Esophagus squamous epithelium (tissue), 5 donors: Measurements from ENCODE around the gene ZNF516. TPM values are rescaled to one million over a fixed set of nuclear protein-coding genes. Genes with fewer than 3 reads are reported as not detected.

Source experiments
- DNase-seq: peaks from one replicate; lab custom pipeline; 2025; lab: John Stamatoyannopoulos, UW
- H3K27ac ChIP-seq, 4 donors: fragments of 200-600 bp; sonication (generic); one replicate each; pipeline ENCODE4 v1.5.1; 2016 to 2019; ENCODE audit warnings: mild to moderate bottlenecking in 1 of 4
- H3K27me3 ChIP-seq, 4 donors: fragments of 200-600 bp; sonication (generic); 1 replicate in 3 of 4; 2 replicates in 1 of 4; pipeline versions ENCODE4 v1.5.1 to v1.6.0; 2017 to 2021; ENCODE audit warnings: antibody characterized with exemption in 1 of 4
- H3K36me3 ChIP-seq, 3 donors: fragments of 200-600 bp; sonication (generic); one replicate each; pipeline ENCODE4 v1.5.1; 2016 to 2019
- H3K4me1 ChIP-seq, 3 donors: fragments of 200-600 bp; sonication (generic); one replicate each; pipeline ENCODE4 v1.5.1; 2017 to 2019
- H3K4me3 ChIP-seq, 4 donors: fragments of 200-600 bp; sonication (generic); 1 replicate in 3 of 4; 2 replicates in 1 of 4; pipeline ENCODE4 v1.5.1; 2016 to 2019; ENCODE audit warnings: mild to moderate bottlenecking in 2 of 4, moderate library complexity in 1 of 4
- H3K9me3 ChIP-seq, 3 donors: fragments of 200-600 bp; sonication (generic); one replicate each; pipeline ENCODE4 v1.5.1; 2016 to 2019
- POLR2A ChIP-seq, 4 donors: fragments of 450-650 bp; IDR thresholded peaks; one replicate each; pipeline ENCODE4 v1.6.1; 2017; ENCODE audit warnings: antibody characterized with exemption in 4 of 4, mild to moderate bottlenecking in 4 of 4, moderate library complexity in 3 of 4
- whole genome bisulfite sequencing, 2 donors: methylation state at CpG; one replicate each; pipeline ENCODE4 v1.1.5; 2018; 5-methylcytosine and 5-hydroxymethylcytosine counted together
- intact Hi-C: fragments of 100-400 bp; cut with DNase I; formaldehyde crosslinking; loops from one replicate; pipeline ENCODE4 v1.15.0; 2022
- total RNA-seq, 4 donors: library from RNA; depleted of rRNA; stranded (reverse); fragments of >200 nt; gene quantifications; one replicate each; pipeline ENCODE4 v1.1.0, GENCODE V29; 2016
- TF ChIP-seq, protein P1 (sequence below), 6 experiments: fragments of 450-650 bp in 4 of 6; fragments of 200-600 bp in 2 of 6; sonication (generic) in 2 of 6; IDR thresholded peaks; one replicate each; pipeline ENCODE4 v1.5.1; 2016 to 2019; ENCODE audit warnings: antibody characterized with exemption in 6 of 6, mild to moderate bottlenecking in 4 of 6, moderate library complexity in 4 of 6
- donor health status: DM: yes; HTN: yes; CAD: no.

Gene ZNF516
- total RNA-seq, 4 donors from 2014 or later = 18.0 to 23.9 (median 19.2) TPM

DNA sequence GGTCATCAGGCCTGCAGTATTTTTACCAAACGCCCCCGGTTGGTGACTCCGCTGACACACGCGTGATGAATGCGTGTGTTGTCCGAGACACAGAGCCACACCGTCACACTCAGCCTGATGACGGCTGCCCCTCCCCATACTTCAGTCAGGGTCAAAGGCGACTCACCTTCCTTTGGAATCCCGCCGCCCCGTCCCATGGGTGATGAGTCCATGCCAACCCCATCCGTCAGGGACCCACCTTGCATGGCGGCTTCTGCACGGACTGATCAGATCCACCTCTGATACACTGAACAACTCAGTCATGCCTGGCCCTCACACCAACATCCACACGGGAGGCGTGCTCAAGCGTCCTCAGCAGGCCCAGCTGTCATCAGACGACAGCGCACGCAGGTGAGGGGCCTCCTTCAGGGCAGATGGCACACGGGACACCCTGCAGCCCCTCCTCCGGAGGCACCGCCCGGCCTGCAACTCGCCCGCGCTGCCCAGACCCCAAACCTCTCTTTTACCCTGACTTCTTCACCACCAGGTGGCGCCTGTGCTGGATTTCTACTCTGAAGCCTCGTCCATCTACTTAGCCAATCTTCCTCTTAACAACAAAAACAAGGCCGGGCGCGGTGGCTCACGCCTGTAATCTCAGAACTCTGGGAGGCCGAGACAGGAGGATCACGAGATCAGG lies 89.2 kb downstream of the ZNF516 start:
- no peak for DNase-seq
- intact Hi-C loops = no loop called here
- Histone ChIP-seq H3K4me3 (no peak overlapping the region), H3K9me3 (no peaks in the 10 kb centered on the region), H3K27ac (no peak overlapping the region), H3K36me3 (peaks cover 0 to 28% (median 0%) of the 10 kb centered on the region in 3 donors), H3K27me3 (no peaks in the 10 kb centered on the region), H3K4me1 (peaks cover 0 to 29% (median 0%) of the 10 kb centered on the region in 3 donors)
- 73 to 80% methylated on average over 26 to 28 of the region's 37 CpGs for WGBS, 2 donors
- TF ChIP-seq, protein P1, sequence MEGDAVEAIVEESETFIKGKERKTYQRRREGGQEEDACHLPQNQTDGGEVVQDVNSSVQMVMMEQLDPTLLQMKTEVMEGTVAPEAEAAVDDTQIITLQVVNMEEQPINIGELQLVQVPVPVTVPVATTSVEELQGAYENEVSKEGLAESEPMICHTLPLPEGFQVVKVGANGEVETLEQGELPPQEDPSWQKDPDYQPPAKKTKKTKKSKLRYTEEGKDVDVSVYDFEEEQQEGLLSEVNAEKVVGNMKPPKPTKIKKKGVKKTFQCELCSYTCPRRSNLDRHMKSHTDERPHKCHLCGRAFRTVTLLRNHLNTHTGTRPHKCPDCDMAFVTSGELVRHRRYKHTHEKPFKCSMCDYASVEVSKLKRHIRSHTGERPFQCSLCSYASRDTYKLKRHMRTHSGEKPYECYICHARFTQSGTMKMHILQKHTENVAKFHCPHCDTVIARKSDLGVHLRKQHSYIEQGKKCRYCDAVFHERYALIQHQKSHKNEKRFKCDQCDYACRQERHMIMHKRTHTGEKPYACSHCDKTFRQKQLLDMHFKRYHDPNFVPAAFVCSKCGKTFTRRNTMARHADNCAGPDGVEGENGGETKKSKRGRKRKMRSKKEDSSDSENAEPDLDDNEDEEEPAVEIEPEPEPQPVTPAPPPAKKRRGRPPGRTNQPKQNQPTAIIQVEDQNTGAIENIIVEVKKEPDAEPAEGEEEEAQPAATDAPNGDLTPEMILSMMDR (IDR thresholded peaks at IDR 0.05) = peak in 5 of 6 experiments; percentile 36 to 65 (median 55)
- TF ChIP-seq POLR2A (IDR thresholded peaks at IDR 0.05) = no peak

DNA sequence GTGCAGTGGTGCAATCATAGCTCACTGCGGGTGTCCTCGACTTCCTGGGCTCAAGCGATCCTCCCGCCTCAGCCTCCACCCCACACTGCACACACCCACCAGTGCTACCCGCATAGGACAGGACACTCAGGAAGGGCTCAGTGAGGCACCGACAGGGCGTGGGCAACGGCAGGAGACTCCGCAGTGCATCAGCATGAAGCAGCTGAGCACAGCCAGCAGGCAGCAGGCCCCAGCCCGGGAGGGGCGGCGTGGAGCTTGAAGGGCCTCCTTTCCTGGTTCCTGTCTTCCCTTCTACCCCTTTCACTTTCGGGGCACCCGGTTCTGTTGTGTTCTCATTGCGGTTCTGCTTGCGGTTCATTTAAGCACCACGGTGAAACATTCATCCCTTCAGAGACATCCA lies 89.8 kb downstream of the ZNF516 start:
- DNase-seq = no peak
- Histone ChIP-seq H3K27ac (no peak overlapping the region), H3K27me3 (no peaks in the 10 kb centered on the region), H3K9me3 (no peaks in the 10 kb centered on the region), H3K36me3 (peaks cover 0 to 28% (median 0%) of the 10 kb centered on the region in 3 donors), H3K4me3 (no peak overlapping the region), H3K4me1 (peaks cover 0 to 24% (median 0%) of the 10 kb centered on the region in 3 donors)
- 86 to 94% methylated on average over 5 to 11 of the region's 17 CpGs for WGBS, 2 donors
- TF ChIP-seq, protein P1 (IDR thresholded peaks at IDR 0.05) = no peak
- intact Hi-C loops = no loop called here

DNA sequence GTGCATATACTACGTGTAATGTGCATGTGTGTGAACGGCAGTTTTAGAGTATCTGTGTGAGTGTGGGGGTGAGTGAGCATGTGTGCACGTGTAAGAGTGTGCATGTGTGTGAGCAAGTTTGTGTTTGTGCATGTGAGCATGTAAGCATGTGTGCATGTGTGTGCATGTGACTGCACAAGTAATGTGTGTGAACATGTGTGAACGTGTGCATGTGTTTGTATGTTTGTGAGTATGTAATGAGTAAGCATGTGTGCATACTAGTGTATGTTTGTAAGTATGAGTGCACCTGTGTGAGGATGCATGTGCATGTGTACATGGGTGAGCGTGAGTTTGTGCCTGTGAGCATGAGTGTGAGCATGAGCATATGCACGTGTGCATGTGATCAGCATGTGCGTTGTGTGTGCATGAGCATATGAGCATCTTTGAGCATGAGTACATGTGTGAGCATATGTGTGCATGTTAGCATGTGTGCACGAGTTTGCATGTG lies 90.7 kb downstream of the ZNF516 start:
- H3K9me3 ChIP-seq = no peaks in the 10 kb centered on the region
- WGBS, 2 donors = 84 to 90% methylated on average over 8 of the region's 8 CpGs
- peaks cover 0 to 19% (median 0%) of the 10 kb centered on the region in 3 donors for H3K36me3 ChIP-seq
- H3K4me3 ChIP-seq = no peak overlapping the region
- peaks cover 0 to 15% (median 0%) of the 10 kb centered on the region in 3 donors for H3K4me1 ChIP-seq
- H3K27ac ChIP-seq = no peak overlapping the region
- DNase-seq = no peak
- TF ChIP-seq, protein P1 (IDR thresholded peaks at IDR 0.05) = no peak
- no peak for TF ChIP-seq POLR2A (IDR thresholded peaks at IDR 0.05)
- H3K27me3 ChIP-seq = no peaks in the 10 kb centered on the region
- intact Hi-C loops = no loop called here

DNA sequence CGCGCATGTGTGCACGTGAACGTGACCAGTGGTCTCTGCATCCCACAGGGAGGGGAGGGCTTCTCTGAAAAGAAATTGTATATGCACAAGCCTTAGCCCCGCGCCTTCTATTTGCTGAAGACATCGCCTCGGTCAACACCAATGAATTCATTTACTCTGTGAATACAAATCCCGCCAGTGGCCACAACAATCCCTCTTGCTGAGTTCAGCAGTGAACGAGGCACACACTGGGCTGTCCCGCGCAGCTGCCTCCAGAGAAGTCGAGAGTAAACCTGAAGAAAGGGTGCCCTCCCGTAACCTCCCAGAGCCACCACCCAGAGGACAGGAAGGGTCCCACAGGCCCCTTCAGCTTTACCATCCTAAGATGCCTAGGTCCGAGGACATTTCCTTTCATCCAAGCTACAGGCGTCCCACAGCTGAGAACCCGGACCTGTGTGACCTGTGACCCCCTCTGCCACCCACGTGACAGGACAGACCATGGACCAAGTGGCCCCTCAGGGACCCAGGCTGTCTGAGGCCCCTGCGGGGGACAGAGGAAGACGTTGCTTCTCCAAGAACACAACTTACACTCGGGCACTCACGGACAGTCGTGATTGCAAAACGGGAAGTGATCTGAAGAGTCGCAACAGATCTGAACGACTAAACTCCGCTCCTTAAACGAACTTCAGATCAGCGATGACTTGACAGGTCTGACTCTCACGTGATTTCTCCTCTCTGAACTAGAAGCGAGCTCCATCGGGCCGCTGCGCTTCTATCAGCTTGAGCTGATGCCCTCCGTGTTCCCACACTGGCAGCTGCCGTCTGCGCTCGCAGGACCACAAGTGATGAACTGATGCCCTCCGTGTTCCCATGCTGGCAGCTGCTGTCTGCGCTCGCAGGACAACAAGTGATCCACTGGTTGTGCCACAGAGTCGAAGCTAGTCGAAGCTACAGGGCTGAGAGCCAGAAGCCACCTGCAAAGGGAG lies 92.7 kb downstream of the ZNF516 start:
- peak overlapping the region in 1 of 4 donors; percentile 5 for H3K27ac ChIP-seq
- no peaks in the 10 kb centered on the region for H3K9me3 ChIP-seq
- H3K27me3 ChIP-seq = no peaks in the 10 kb centered on the region
- WGBS, 2 donors = 86 to 88% methylated on average over 34 to 35 of the region's 43 CpGs
- no peak for TF ChIP-seq POLR2A (IDR thresholded peaks at IDR 0.05)
- TF ChIP-seq, protein P1 (IDR thresholded peaks at IDR 0.05) = no peak
- DNase-seq = no peak
- peaks cover 0 to 21% (median 0%) of the 10 kb centered on the region in 3 donors for H3K4me1 ChIP-seq
- intact Hi-C loops = no loop called here
- no peak overlapping the region for H3K4me3 ChIP-seq
- H3K36me3 ChIP-seq = peaks cover 0 to 19% (median 0%) of the 10 kb centered on the region in 3 donors
